Embryonic facial prominence (tissue), 1 donor: ENCODE data around the gene CHST3.
"Not testable (repeated sequence)": the region's sequence is repeated elsewhere in the genome, so short reads cannot be mapped to it uniquely, and the experiment has no call there.

Source experiments
- DNase-seq: peaks from one replicate; pipeline ENCODE4 v3.0.0-alpha.2; 2016; ENCODE audit errors: extremely low spot score

CHST3 gene

GRCh38 chr10:71972746-71973695 is 8.8 kb downstream of the CHST3 start:
- DNase-seq, result no peak

GRCh38 chr10:71973777-71974488 is 9.7 kb downstream of the CHST3 start:
- DNase-seq, result no peak

GRCh38 chr10:71974489-71975021 is 10.4 kb downstream of the CHST3 start:
- no peak for DNase-seq

GRCh38 chr10:71975087-71975870 is 11.1 kb downstream of the CHST3 start:
- no peak for DNase-seq

GRCh38 chr10:71975871-71976725 is 11.9 kb downstream of the CHST3 start:
- DNase-seq, result no peak

- DNase-seq, result not testable (repeated sequence)
These were observed 13.4 kb downstream of the CHST3 start for GRCh38 chr10:71977614-71977903.

- DNase-seq, result no peak
These were observed 14.3 kb downstream of the CHST3 start for GRCh38 chr10:71978476-71978875.

GRCh38 chr10:71978988-71979691 is 14.9 kb downstream of the CHST3 start:
- no peak for DNase-seq

- no peak for DNase-seq
These were observed 15.5 kb downstream of the CHST3 start for GRCh38 chr10:71979692-71980062.

- DNase-seq, result no peak
These were observed 16.2 kb downstream of the CHST3 start for GRCh38 chr10:71980181-71981014.

GRCh38 chr10:71981015-71981875 is 17.1 kb downstream of the CHST3 start:
- no peak for DNase-seq

GRCh38 chr10:71981876-71982230 is 17.7 kb downstream of the CHST3 start:
- DNase-seq, result no peak

- no peak for DNase-seq
These were observed 18.3 kb downstream of the CHST3 start for GRCh38 chr10:71982269-71983178.

- no peak for DNase-seq
These were observed 20.1 kb downstream of the CHST3 start for GRCh38 chr10:71984126-71984808.

- no peak for DNase-seq
These were observed 20.7 kb downstream of the CHST3 start for GRCh38 chr10:71984809-71985388.

GRCh38 chr10:71985542-71986250 is 21.5 kb downstream of the CHST3 start:
- no peak for DNase-seq
